HG03135 (cell line): ENCODE data around the gene RCCD1.
"Not testable (repeated sequence)": the region's sequence is repeated elsewhere in the genome, so short reads cannot be mapped to it uniquely, and the experiment has no call there.

Experiments
- ATAC-seq: cut with Tn5 transposase; IDR thresholded peaks from one replicate; pipeline ENCODE4 v1.9.1; 2021; ENCODE audit warnings: mild to moderate bottlenecking, moderate library complexity; ENCODE audit not compliant: unreplicated experiment

RCCD1 gene

GRCh38 chr15:90954712-90955623, at the start of gene RCCD1:
Gene RCCD1 (plus strand): TSS chr15:90954884. CDS start chr15:90956735, 1,851 bp downstream.
- ATAC-seq = peak; percentile 91

- ATAC-seq = no peak
Observed at GRCh38 chr15:90905306-90906180, 49.1 kb upstream of the RCCD1 start.

GRCh38 chr15:90906181-90906849, 48.4 kb upstream of the RCCD1 start:
- ATAC-seq = no peak

GRCh38 chr15:90907051-90907660, 47.5 kb upstream of the RCCD1 start:
- no peak for ATAC-seq

- ATAC-seq = no peak
Observed at GRCh38 chr15:90907838-90908507, 46.7 kb upstream of the RCCD1 start.

- not testable (repeated sequence) for ATAC-seq
Observed at GRCh38 chr15:90909449-90909848, 45.2 kb upstream of the RCCD1 start.

- no peak for ATAC-seq
Observed at GRCh38 chr15:90909976-90910375, 44.7 kb upstream of the RCCD1 start.

GRCh38 chr15:90910441-90911301, 44.0 kb upstream of the RCCD1 start:
- ATAC-seq = no peak

GRCh38 chr15:90911302-90911623, 43.4 kb upstream of the RCCD1 start:
- no peak for ATAC-seq

GRCh38 chr15:90911906-90912769, 42.5 kb upstream of the RCCD1 start:
- no peak for ATAC-seq

- ATAC-seq = no peak
Observed at GRCh38 chr15:90912770-90913075, 42.0 kb upstream of the RCCD1 start.

GRCh38 chr15:90913398-90913944, 41.2 kb upstream of the RCCD1 start:
- no peak for ATAC-seq

- ATAC-seq = no peak
Observed at GRCh38 chr15:90914305-90915080, 40.2 kb upstream of the RCCD1 start.

GRCh38 chr15:90915216-90915807, 39.4 kb upstream of the RCCD1 start:
- ATAC-seq = no peak

GRCh38 chr15:90915808-90916440, 38.8 kb upstream of the RCCD1 start:
- no peak for ATAC-seq

- no peak for ATAC-seq
Observed at GRCh38 chr15:90916461-90916860, 38.2 kb upstream of the RCCD1 start.

GRCh38 chr15:90917569-90917968, 37.1 kb upstream of the RCCD1 start:
- ATAC-seq = no peak
